Ovary (tissue), 3 donors: Measurements from ENCODE around the gene MTG1.

Experiments used
- CTCF ChIP-seq, 3 donors: fragments of 450-650 bp in 2 of 3; fragments of 200-600 bp in 1 of 3; IDR thresholded peaks; one replicate each; pipeline versions ENCODE4 v1.5.1 to v1.8.0; 2016 to 2022; ENCODE audit warnings: antibody characterized with exemption in 3 of 3, mild to moderate bottlenecking in 1 of 3
- EP300 ChIP-seq: sonication (generic); formaldehyde crosslinking; IDR thresholded peaks from one replicate; pipeline ENCODE4 v1.6.1; 2017; ENCODE audit warnings: antibody characterized with exemption
- POLR2A ChIP-seq: fragments of 450-650 bp; IDR thresholded peaks from one replicate; pipeline ENCODE4 v1.6.1; 2017; ENCODE audit warnings: antibody characterized with exemption, mild to moderate bottlenecking, moderate library complexity
- donor health status: DM: no; HTN: no; CAD: no.

GRCh38 chr10:133445268-133445732 lies 51.3 kb downstream of the MTG1 start:
- TF ChIP-seq CTCF (IDR thresholded peaks at IDR 0.05) (no peak), EP300 (no peak), POLR2A (no peak)
